GM12801 (cell line): ENCODE measurements around the gene COG4.

Experiments
- CTCF ChIP-seq: IDR thresholded peaks from one replicate; pipeline ENCODE4 v1.5.1; 2011; ENCODE audit warnings: control low read depth; ENCODE audit not compliant: insufficient read length; ENCODE audit errors: extremely low read depth

Gene COG4

GRCh38 chr16:70548936-70549335 is 25.6 kb upstream of the COG4 start:
- no peak for TF ChIP-seq CTCF

GRCh38 chr16:70544548-70544947 is 21.2 kb upstream of the COG4 start:
- TF ChIP-seq CTCF: no peak

- TF ChIP-seq CTCF: no peak
Observed at GRCh38 chr16:70540994-70541393, 17.6 kb upstream of the COG4 start.

- TF ChIP-seq CTCF: no peak
Observed at GRCh38 chr16:70534971-70535370, 11.6 kb upstream of the COG4 start.

- TF ChIP-seq CTCF: no peak
Observed at GRCh38 chr16:70529051-70529777, 5.9 kb upstream of the COG4 start.

GRCh38 chr16:70527315-70527996 is 4.1 kb upstream of the COG4 start:
- no peak for TF ChIP-seq CTCF

GRCh38 chr16:70526403-70526802 is 3.0 kb upstream of the COG4 start:
- no peak for TF ChIP-seq CTCF
